Breast epithelium (tissue), 4 donors: ENCODE results near the gene PHF21B. TPM values are rescaled to one million over a fixed set of nuclear protein-coding genes. Genes with fewer than 3 reads are reported as not detected.

Source experiments
- DNase-seq, 2 donors: peaks; one replicate each; pipeline ENCODE4 v3.0.0-alpha.2; 2019; ENCODE audit warnings: low spot score in 2 of 2
- H3K27ac ChIP-seq, 2 donors: fragments of 200-600 bp; sonication (generic) in 1 of 2; one replicate each; pipeline ENCODE4 v1.5.1; 2016 to 2019; ENCODE audit warnings: mild to moderate bottlenecking in 1 of 2
- H3K27me3 ChIP-seq, 2 donors: fragments of 200-600 bp; sonication (generic) in 1 of 2; one replicate each; pipeline versions ENCODE4 v1.5.1 to v1.6.0; 2017 to 2019; ENCODE audit warnings: control low read depth in 1 of 2, mild to moderate bottlenecking in 1 of 2
- H3K36me3 ChIP-seq: fragments of 200-600 bp; one replicate; pipeline ENCODE4 v1.5.1; 2019
- H3K4me1 ChIP-seq, 2 donors: fragments of 200-600 bp; sonication (generic); one replicate each; pipeline ENCODE4 v1.5.1; 2016 to 2019; ENCODE audit warnings: control low read depth in 1 of 2
- H3K4me3 ChIP-seq, 3 donors: fragments of 200-600 bp; sonication (generic); 1 replicate in 2 of 3; 2 replicates in 1 of 3; pipeline ENCODE4 v1.5.1; 2016 to 2019; ENCODE audit warnings: mild to moderate bottlenecking in 3 of 3, moderate library complexity in 2 of 3
- H3K9me3 ChIP-seq, 2 donors: fragments of 200-600 bp; sonication (generic) in 1 of 2; one replicate each; pipeline ENCODE4 v1.5.1; 2016 to 2019; ENCODE audit warnings: control low read depth in 1 of 2
- POLR2A ChIP-seq: fragments of 450-650 bp; IDR thresholded peaks from one replicate; pipeline ENCODE4 v1.6.1; 2016; ENCODE audit warnings: antibody characterized with exemption, mild to moderate bottlenecking, moderate library complexity
- POLR2AphosphoS5 ChIP-seq, 3 donors: sonication (generic); formaldehyde crosslinking; IDR thresholded peaks; one replicate each; pipeline ENCODE4 v1.6.1; 2017; ENCODE audit warnings: antibody characterized with exemption in 3 of 3
- intact Hi-C: fragments of 100-400 bp; cut with DNase I; formaldehyde crosslinking; loops from one replicate; pipeline ENCODE4 v1.15.1; 2023; ENCODE audit warnings: low total_unique reads
- total RNA-seq, 3 donors: library from RNA; depleted of rRNA; stranded (reverse); fragments of >200 nt; gene quantifications; one replicate each; pipeline ENCODE4 v1.1.0, GENCODE V29; 2016
- TF ChIP-seq, protein P1 (sequence below), 3 donors: fragments of 450-650 bp; IDR thresholded peaks; one replicate each; pipeline ENCODE4 v1.5.1; 2016 to 2017; ENCODE audit warnings: antibody characterized with exemption in 3 of 3, mild to moderate bottlenecking in 3 of 3, moderate library complexity in 3 of 3

Gene PHF21B
- total RNA-seq, 3 donors from 2014 or later: 3.6 to 4.1 TPM; not detected in 1

DNA sequence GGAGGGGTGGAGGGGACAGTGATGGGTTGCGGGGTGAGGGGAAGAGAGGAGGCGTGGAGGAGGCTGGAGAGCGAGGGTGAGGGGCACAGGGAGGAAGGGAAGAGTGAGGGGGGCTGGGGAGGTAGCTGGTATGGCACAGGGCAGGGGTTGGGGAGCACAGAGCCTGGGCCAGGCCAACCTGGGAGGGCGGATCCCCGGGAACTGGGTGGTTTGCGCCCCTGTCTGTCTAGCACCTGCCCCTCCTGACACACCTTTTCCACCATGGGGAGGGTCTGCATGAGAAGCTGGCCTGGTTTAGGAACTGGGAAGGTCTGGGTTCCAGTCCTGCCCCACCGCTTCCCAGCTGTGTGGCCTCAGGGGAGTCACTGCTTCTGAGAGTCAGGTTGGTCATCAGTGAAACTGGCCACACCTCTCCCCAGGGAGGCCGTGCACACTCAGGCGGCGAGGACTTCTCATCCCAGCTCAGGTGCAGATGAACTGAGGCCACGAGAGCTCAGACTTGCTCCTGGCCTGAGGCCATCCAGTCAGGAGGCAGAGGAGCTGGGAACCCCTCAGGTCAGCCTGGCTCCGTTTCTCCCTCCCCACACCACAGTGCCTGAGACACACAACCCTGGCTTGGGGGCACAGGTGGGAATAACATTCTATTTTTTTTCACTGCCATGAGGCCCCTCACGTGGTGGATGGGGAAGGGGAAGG, 95.6 kb downstream of the PHF21B start:
- intact Hi-C loops: no loop called here
- H3K4me3 ChIP-seq: no peak overlapping the region
- H3K27ac ChIP-seq: no peak overlapping the region
- H3K4me1 ChIP-seq: no peaks in the 10 kb centered on the region
- TF ChIP-seq, protein P1, sequence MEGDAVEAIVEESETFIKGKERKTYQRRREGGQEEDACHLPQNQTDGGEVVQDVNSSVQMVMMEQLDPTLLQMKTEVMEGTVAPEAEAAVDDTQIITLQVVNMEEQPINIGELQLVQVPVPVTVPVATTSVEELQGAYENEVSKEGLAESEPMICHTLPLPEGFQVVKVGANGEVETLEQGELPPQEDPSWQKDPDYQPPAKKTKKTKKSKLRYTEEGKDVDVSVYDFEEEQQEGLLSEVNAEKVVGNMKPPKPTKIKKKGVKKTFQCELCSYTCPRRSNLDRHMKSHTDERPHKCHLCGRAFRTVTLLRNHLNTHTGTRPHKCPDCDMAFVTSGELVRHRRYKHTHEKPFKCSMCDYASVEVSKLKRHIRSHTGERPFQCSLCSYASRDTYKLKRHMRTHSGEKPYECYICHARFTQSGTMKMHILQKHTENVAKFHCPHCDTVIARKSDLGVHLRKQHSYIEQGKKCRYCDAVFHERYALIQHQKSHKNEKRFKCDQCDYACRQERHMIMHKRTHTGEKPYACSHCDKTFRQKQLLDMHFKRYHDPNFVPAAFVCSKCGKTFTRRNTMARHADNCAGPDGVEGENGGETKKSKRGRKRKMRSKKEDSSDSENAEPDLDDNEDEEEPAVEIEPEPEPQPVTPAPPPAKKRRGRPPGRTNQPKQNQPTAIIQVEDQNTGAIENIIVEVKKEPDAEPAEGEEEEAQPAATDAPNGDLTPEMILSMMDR (IDR thresholded peaks at IDR 0.05): no peak
- TF ChIP-seq POLR2AphosphoS5 (IDR thresholded peaks at IDR 0.05) (no peak), POLR2A (no peak)
- H3K9me3 ChIP-seq: peaks cover 3 to 9% of the 10 kb centered on the region in 2 donors
- H3K36me3 ChIP-seq: no peaks in the 10 kb centered on the region
- no peaks in the 10 kb centered on the region for H3K27me3 ChIP-seq
- DNase-seq: peak in 1 of 2 donors; percentile 27

DNA sequence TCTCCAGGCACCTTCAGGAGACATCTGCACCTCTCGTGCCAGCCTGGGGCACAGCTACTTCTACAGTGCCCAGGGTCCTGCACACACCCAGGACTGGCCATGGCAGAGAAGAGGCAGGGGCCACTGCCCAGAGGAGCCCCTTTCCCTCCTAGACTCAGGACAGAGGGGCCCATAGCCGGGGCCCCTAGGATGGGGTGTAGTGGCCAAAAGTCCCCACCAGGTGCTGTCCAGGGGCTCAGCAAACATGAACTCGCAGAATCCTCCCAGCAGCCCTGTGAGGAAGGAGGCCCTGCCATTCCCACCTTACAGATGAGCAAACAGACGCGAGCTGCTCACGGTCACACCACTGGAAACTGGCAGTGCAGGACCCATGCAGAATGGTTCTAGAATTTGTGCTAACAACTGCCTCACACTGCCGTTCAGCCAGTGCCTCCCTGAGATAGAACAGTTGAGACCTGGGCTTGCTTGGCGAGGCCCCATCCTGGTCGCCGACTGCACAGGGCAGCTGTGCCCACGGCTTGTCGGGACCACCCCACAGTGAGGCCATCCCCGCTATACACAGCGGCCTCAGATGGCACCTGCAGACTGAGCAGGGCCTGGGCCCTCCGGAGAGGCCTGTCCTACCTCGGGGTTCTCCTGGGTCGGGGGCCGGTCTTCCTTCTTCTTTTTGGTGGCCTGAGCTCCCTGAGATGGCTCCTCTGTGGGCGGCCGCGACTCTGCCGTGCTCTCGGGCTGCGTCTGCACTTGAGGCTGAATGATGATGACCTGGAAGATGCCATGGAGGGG, 96.4 kb downstream of the PHF21B start:
- H3K4me3 ChIP-seq: no peak overlapping the region
- H3K36me3 ChIP-seq: no peaks in the 10 kb centered on the region
- intact Hi-C loops: no loop called here
- H3K4me1 ChIP-seq: no peaks in the 10 kb centered on the region
- TF ChIP-seq POLR2A: no peak
- TF ChIP-seq, protein P1 (IDR thresholded peaks at IDR 0.05): no peak
- TF ChIP-seq POLR2AphosphoS5 (IDR thresholded peaks at IDR 0.05): no peak
- peaks cover 3 to 9% of the 10 kb centered on the region in 2 donors for H3K9me3 ChIP-seq
- no peaks in the 10 kb centered on the region for H3K27me3 ChIP-seq
- no peak overlapping the region for H3K27ac ChIP-seq
- DNase-seq: peak in 1 of 2 donors; percentile 24

DNA sequence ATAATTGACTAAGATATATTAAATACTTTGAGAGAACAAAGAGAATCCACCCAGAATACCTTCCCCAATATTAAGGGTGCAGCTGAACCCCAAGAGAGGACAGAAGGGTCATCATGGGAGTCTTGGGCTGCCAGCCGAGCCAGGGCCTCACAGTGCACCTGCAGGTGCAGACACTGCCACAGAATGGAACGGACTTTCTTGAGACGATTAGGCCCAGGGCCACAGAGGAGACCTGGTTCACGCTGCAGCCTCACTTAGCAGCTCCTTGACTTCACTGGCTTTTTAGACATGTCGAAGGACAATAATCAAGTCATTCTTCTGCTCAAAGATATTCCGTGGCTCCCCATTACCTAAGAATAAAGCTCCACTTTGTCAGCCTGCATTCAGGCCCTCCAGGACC, 100.6 kb downstream of the PHF21B start:
- DNase-seq: peak in 1 of 2 donors; percentile 12
- Histone ChIP-seq H3K27me3 (no peaks in the 10 kb centered on the region), H3K27ac (no peak overlapping the region), H3K36me3 (no peaks in the 10 kb centered on the region), H3K4me3 (no peak overlapping the region), H3K9me3 (peaks cover 3 to 9% of the 10 kb centered on the region in 2 donors), H3K4me1 (no peaks in the 10 kb centered on the region)
- intact Hi-C loops: no loop called here
- TF ChIP-seq POLR2AphosphoS5 (IDR thresholded peaks at IDR 0.05): no peak

DNA sequence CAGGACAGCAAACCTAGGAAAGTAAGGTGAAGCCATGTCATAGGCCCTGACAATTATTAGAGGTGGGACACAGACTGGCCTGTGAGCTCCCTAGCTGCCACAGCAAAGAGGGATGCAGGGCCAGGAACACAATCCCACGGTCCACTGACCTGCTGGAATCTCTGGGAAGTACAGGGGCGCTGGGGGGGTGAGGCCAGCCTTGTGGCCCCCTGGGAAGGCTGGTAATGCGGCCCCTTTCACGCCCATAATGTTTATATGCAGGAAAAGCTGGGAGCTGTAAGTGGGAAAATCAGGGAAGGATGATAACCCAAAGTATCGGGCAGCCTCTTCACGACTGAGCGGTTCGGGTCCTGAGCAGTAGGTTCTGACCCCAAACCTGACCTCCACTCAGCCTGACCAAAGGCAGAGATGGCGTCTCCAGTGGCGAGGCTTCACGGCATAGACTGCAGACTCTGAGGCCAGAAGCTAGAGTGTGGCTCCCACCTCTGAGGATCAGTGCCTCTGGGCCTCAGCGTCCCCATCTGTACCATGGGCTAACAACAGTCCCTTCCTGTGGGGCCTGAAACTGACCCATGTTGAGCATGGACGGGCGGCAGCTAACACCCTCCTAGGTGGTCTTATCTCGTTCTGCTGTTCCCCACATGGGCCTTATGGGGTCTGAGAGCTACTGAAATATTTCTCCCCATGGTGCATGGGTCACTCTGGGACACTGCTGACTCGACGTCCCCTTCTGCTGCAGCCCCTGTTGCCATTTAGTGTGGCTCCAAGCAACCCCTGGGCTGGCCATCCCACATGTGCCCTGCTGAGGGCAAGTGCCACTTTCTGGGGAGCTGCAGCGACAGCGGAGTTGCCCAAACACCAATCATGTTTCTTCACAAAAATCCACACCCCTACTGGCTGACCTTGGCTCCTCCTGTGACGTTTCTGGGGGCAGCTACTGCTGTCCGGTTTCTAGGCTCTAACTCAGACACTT, 101.8 kb downstream of the PHF21B start:
- peak in 1 of 2 donors; percentile 34 for DNase-seq
- no peak overlapping the region for H3K4me3 ChIP-seq
- no peaks in the 10 kb centered on the region for H3K27me3 ChIP-seq
- TF ChIP-seq POLR2AphosphoS5 (IDR thresholded peaks at IDR 0.05) (no peak), POLR2A (no peak)
- TF ChIP-seq, protein P1 (IDR thresholded peaks at IDR 0.05): no peak
- H3K4me1 ChIP-seq: no peaks in the 10 kb centered on the region
- no peaks in the 10 kb centered on the region for H3K36me3 ChIP-seq
- H3K27ac ChIP-seq: no peak overlapping the region
- intact Hi-C loops: no loop called here
- H3K9me3 ChIP-seq: peaks cover 3 to 9% of the 10 kb centered on the region in 2 donors

DNA sequence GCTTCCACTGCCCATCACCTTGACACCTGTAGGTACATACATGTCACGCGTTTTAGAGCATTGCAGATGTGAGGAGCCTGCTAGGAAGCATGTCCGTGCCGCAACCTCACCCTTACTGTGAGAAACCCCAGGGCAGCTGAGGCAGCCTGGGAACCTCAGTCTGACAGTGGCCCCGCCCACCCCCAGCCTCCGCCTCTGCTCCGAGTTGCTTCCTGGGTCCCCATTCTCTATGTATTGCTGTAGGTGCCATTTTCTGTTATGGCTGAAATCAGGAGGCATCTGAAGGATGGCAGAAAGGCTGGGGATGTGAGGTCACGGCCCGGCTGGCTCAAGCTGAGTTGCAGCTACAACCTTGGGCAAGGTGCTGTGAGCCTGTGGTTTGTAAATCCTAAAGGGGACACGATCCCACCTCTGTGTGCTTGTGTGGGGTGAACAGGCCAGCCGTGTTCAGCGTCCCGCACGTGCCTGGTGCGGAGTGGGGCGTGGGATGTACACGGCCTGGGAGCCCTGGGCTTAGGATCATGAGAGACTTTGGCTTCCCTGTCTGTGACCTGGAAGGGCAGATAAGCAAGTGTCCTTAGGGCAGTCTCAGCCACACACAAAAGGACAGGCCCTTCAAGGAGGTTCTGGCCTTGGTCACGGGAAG, 102.7 kb downstream of the PHF21B start:
- no peak for TF ChIP-seq POLR2AphosphoS5 (IDR thresholded peaks at IDR 0.05)
- TF ChIP-seq, protein P1 (IDR thresholded peaks at IDR 0.05): no peak
- TF ChIP-seq POLR2A: no peak
- DNase-seq: peak in 1 of 2 donors; percentile 24
- intact Hi-C loops: no loop called here

More for the DNA sequence above, 102.7 kb downstream of the PHF21B start:
- peaks cover 8 to 17% of the 10 kb centered on the region in 2 donors for H3K9me3 ChIP-seq
- no peak overlapping the region for H3K27ac ChIP-seq
- H3K27me3 ChIP-seq: no peaks in the 10 kb centered on the region
- no peak overlapping the region for H3K4me3 ChIP-seq
- H3K36me3 ChIP-seq: no peaks in the 10 kb centered on the region
- no peaks in the 10 kb centered on the region for H3K4me1 ChIP-seq
